Transverse colon (tissue), 3 donors: ENCODE results near the gene SLC26A8.

Experiments
- EP300 ChIP-seq: sonication (generic); formaldehyde crosslinking; IDR thresholded peaks from one replicate; pipeline ENCODE4 v1.6.1; 2017; ENCODE audit warnings: antibody characterized with exemption, low read depth
- POLR2A ChIP-seq: fragments of 450-650 bp; IDR thresholded peaks from one replicate; pipeline ENCODE4 v1.6.1; 2016; ENCODE audit warnings: antibody characterized with exemption, mild to moderate bottlenecking, moderate library complexity
- POLR2AphosphoS5 ChIP-seq, 3 donors: sonication (generic); formaldehyde crosslinking; IDR thresholded peaks; one replicate each; pipeline ENCODE4 v1.6.1; 2016; ENCODE audit warnings: antibody characterized with exemption in 3 of 3

DNA sequence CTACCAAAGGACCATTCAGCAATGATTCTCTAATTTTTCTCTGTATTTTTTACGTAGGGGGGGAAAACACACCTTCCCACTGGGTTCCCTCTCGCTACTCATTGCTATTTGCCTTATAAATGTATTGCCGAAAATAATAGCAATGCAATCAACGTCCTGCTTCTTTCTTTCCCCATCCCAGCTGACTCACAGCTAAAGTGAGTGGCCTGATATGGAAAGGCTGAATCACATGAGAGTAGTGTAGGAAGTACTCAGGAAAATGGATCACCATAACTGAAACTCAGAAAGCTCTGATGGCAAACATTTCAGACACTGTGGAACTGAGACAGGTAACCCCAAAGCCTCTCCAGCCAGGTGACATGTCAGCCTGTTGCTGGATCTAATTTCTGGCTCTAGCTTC is 54.3 kb downstream of the SLC26A8 start:
- TF ChIP-seq POLR2AphosphoS5 (IDR thresholded peaks at IDR 0.05), result no peak
- TF ChIP-seq EP300, result no peak
- no peak for TF ChIP-seq POLR2A
